Right renal pelvis (tissue), 4 donors: ENCODE measurements around the gene SPEF1. TPM values are rescaled to one million over a fixed set of nuclear protein-coding genes. Genes with fewer than 3 reads are reported as not detected.

ENCODE experiments used
- DNase-seq, 4 donors: peaks; one replicate each; pipeline ENCODE4 v3.0.0-alpha.2; 2013; ENCODE audit warnings: low read depth in 4 of 4, low spot score in 3 of 4, missing footprints in 1 of 4
- polyA plus RNA-seq, 4 donors: library from polyadenylated mRNA; unstranded; fragments of 120-200 nt; gene quantifications; one replicate each; pipeline ENCODE4 v1.2.1, GENCODE V29; 2013; ENCODE audit not compliant: insufficient read length in 4 of 4

The SPEF1 gene
- polyA plus RNA-seq, 4 donors: 1.3 to 3.1 (median 1.7) TPM

DNA sequence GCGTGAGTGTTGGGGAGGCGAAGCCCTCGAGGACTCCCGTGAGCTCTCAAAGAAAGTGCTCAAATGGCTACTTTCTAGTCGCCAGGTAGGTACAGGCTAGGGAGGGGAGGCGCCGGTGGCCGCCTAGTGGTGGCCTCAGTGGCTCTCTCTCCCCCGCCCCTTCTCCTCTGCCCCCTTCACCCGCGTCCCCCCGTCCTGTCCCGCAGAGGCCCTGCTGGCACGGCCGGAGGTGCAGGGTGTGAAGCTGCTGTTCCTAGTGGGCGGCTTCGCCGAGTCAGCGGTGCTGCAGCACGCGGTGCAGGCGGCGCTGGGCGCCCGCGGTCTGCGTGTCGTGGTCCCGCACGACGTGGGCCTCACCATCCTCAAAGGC lies 30.0 kb downstream of the SPEF1 start:
- no peak for DNase-seq

DNA sequence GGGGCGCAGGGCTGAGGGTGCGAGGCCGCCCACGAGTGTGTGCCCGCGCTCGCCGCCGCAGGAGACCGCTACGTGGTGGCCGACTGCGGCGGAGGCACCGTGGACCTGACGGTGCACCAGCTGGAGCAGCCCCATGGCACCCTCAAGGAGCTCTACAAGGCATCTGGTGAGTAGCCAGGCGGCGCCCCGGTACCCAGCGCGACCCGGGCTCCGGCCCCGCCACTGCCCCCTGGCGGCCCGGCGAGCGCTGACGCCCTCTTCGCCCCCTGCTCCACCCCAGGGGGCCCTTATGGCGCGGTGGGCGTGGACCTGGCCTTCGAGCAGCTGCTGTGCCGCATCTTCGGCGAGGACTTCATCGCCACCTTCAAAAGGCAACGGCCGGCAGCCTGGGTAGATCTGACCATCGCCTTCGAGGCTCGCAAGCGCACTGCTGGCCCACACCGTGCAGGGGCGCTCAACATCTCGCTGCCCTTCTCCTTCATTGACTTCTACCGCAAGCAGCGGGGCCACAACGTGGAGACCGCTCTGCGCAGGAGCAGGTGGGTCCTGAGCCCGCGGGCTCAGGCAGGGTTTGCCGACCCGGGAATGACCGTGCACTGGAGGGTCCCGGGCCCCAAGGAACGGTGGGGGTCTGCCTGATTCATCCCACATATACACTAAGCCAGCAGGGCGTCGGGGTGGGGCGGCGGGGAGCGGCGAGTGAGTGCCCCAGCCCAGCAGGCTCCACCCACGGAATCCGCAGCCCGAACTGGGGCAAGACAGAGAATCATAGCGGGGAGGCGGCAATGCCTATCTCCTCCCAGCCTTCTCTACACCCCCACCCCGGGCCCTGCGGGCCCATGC lies 31.3 kb downstream of the SPEF1 start:
- DNase-seq: no peak

DNA sequence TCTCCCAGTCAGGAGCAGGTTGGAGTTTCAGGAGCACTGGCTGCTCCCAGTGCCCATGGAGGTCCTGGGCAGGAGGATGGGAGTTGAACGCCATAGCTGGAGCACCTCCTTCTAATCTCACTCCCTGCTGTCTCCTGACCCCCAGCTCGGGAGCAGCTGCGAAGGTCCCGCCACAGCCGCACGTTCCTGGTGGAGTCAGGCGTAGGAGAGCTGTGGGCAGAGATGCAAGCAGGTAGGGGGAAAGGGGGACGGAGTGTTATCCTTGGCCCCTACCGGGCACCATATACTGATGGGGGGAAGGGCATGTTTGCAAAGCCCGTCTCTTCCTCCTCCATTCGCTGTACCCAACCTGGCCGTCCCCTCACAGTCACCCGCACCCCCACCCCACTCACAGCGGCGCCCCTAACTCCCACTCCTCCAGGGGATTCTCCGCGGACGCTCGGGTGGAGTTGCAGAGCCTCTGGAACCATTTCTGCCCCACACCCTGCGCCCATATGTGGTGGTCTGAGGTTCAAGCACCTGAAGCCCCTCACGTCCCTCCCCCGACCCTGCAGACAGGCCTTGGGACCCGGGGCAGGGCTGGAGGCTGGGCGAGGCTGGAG lies 32.1 kb downstream of the SPEF1 start:
- DNase-seq: no peak

DNA sequence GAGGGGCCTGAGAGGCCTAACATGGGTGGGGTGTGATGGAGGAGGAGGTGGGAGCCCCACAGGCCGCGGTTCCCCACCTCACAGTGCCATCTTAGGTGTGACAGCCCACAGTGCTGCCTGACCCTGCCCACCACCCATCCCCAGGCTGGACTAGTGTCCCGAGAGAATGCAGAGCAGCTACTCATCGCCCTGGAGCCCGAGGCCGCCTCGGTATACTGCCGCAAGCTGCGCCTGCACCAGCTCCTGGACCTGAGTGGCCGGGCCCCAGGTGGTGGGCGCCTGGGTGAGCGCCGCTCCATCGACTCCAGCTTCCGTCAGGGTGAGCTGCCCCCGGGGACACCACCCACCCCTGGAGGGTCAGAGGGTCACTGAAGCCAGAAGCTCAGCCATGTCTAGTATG lies 33.2 kb downstream of the SPEF1 start:
- no peak for DNase-seq

DNA sequence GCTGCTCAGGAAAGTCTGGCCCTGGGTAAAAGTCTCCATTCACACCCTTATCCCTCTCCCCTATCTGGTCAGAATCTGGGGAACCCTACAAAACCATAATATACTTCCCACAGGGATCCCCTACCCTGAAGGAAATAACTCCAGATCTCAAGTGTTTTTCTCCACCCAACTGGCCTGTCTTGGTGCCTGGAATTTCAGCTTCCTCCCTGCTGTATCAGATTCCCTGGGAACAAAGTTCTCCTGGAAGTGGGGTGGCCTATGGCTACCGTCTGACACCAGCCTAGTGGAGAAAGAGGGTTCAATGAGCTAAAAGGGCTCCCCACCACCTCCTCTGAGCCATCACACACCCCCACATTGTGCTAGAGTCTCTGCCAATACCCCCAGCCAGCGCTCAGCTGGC lies 33.8 kb downstream of the SPEF1 start:
- DNase-seq: no peak

DNA sequence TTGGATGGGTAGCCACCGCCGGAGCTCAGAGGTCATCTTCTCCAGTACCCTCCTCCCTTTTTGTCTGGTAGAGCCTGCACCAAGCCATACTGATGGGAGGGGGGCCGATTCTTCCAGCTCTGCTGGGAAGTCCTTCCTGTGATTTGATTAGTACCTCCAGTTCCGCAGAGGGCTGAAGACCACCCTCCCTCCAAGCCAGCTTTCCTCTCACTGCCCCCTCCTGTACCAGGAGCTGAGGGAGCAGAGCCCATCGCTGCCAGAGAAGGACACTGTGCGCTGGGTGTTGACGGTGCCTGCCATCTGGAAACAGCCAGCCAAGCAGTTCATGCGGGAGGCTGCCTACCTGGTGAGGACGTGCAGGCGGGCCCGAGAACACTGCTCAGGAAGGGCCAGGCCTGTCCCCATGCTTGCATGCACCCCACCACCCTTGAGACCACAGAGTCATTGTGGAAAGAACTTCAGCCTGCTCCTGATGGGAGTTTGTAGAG lies 35.5 kb downstream of the SPEF1 start:
- no peak for DNase-seq

DNA sequence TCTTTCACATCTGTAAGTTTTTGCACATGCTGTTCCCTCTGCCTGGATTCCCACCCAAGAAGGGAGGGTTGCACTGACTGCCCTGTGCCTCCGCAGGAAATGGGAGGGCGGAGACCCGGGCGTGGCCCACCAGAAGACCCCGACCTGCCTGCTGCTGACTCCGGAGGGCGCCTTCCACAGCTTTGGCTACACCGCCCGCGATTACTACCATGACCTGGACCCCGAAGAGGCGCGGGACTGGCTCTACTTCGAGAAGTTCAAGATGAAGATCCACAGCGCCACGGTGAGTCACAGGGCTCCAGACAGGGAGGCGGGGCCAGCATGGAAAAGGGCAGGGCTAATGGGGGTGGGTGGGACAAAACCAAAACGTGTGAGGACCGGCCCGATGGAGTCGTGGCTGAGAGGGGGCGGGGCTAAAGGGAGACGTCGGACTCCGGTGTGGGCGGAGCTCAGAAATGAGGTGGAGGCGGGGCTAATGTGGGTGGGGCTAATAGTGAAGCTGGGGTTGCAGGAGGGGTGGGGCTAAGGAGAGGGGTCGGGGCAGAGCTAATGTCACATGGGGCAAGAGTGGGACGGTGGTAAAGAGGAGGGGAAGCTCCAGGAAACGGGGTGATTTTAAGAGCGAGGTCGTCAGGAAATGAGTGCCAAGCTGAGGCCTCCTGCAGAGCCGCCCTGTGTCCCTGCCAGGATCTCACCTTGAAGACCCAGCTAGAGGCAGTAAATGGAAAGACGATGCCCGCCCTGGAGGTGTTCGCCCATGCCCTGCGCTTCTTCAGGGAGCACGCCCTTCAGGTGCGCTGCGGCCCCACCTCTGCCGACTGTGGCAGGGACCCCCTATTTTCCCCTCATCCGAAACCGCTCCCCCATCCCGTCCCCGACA lies 36.2 kb downstream of the SPEF1 start:
- DNase-seq: no peak

DNA sequence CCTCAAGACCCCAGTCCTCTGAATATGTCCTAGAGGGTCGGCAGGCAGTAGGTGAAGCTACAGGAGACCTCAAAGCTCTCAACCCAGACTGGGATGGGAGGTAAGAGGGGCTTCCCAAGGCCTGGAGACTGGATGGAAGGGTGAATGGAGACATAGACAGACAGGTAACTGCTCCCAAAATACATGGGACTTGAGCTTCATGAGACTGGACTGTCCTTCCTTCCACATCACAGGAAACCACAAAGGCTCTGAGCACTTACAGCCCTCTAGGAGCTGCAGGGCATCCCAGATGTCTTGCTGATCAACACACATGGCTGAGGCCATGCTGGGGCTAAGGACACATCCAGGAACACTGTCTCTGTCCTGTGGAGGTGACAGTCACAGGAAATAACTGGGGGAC lies 37.2 kb downstream of the SPEF1 start:
- DNase-seq: no peak

DNA sequence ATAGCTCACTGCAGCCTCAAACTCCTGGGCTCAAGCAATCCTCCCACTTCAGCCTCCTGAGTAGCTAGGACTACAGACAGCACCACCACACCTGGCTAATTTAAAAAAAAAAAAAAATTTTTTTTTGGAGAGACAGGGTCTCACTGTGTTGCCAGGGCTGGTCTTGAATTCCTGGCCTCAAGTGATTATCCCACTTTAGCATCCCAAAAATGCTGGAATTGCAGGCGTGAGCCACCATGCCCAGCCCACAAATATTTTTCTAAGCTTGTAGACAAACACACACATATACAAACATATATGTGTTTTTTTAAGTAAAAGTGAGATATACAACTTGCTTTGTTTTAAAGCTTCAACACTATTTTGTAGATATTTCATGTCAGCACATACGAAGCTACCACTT lies 38.0 kb downstream of the SPEF1 start:
- DNase-seq: no peak

DNA sequence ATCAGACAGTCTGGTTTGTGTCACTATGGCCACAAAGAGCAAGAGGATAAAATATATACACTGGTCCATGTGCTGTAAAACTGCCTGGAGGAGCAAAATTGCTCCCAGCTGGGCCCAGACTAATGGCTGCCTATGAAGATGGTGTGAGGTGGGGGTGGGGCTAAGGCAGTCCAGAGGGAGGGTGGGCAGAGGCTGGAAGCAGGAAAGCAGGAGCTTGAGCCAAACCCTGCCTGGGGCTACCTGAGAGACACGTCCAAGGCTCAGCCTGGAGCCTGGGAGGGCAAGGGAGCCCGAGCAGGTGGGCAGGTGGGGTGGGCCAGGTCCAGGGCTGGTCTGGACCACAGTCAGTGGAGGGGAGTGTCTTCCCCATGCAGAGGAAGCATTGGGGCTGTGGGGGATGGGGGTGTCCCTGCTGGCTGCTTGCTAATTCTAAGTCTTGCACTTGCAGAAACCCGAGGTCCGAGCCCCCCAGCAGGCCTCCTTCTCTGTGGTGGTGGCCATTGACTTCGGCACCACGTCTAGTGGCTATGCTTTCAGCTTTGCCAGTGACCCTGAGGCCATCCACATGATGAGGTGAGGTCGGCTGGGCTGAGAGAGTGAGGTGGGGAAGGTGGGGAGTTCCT lies 39.3 kb downstream of the SPEF1 start:
- DNase-seq: no peak

DNA sequence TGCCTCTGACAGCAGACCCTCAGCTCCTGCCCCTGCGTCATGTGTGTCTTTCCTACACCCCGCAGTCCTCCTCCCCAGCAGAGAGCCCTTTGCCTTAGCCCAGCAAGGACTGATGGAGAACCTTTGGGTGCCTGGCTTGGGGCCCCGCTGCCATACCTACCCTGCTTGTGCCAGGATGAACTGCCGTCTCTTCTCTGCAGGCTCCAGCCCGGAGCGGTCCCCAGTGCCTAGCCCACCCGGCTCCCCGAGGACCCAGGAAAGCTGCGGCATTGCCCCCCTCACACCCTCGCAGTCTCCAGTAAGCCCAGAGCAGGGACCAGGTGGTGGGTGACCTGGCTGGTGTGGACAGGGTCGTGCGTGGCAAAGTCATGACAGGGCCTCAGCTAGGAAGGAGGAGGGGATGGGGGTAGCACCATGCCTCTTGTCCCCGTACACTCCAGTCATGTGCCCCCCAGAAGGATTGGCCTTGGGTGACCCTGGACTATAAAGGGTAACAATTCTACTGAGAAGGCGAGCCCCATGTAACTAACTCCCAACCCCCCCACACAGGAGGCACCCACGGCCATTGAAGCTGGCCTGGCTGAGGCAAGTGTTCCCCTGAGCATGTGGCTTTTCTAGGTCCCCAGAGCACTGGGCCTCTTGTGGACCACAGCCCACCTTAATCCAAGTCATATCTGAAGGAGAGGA lies 40.5 kb downstream of the SPEF1 start:
- DNase-seq: no peak

DNA sequence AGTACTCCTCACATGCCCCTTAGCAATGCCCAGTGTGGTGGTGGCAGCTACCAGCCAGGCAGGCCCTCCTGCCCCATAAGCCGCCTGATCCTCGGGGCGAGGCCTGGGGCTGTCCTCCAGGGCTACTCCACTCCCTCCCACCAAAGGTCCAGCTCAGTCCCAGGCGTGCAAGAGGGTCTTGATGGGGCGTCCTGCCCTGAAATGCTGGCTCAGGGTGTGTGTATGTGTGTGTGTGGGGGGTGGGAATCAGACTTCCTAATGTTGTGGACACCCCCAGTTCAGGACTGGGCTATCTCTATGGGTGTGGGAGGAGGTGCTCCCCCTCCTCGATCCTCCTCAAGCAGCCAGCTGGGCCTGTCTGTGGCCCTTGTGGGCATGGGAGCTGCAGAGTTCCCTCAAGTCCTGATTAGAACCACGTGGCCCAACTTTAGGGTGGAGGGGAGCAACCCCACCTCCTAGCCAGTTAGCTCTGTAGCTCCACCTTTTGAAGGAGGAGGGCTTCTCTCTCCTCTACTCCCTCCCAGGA lies 41.3 kb downstream of the SPEF1 start:
- DNase-seq: no peak

DNA sequence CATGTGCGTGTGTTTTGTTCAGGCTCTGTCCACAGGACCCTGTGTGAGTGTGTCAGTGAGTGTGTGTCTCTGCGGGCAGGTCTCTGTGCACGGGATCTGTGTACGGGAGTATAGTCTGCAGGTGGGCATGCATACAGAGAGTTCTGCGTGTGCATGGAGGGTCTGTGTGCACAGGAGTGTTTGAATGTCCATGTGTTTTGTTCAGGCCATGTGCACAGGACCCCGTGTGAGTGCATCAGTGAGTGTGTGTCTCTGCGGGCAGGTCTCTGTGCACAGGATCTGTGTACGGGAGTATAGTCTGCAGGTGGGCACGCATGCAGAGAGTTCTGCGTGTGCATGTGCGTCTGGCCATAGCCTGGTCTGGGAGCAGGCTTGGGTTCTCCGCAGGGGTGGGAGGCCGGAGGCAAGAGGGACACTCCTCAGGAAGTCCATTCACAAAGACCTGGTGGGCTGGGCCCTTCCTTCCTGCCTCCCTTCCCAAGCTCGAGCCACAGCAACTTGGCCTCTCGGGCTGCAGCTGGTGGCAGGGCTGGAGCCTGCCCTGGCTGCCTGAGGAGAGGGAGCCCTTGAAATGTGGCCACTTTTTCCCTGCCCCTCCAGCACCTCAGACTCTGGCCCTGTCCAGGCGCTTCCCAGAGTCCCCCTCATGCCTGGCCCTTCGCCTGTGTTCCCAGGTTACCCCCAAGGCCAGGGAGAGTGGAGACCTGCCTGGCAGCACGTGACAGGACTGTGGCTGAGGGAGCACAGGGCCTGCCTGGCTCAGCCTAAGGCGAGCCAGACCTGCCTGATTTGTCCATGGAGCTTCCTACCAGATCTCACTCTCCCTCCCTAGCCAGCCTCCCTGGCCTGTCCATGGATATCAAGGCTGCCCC lies 42.0 kb downstream of the SPEF1 start:
- DNase-seq: no peak

DNA sequence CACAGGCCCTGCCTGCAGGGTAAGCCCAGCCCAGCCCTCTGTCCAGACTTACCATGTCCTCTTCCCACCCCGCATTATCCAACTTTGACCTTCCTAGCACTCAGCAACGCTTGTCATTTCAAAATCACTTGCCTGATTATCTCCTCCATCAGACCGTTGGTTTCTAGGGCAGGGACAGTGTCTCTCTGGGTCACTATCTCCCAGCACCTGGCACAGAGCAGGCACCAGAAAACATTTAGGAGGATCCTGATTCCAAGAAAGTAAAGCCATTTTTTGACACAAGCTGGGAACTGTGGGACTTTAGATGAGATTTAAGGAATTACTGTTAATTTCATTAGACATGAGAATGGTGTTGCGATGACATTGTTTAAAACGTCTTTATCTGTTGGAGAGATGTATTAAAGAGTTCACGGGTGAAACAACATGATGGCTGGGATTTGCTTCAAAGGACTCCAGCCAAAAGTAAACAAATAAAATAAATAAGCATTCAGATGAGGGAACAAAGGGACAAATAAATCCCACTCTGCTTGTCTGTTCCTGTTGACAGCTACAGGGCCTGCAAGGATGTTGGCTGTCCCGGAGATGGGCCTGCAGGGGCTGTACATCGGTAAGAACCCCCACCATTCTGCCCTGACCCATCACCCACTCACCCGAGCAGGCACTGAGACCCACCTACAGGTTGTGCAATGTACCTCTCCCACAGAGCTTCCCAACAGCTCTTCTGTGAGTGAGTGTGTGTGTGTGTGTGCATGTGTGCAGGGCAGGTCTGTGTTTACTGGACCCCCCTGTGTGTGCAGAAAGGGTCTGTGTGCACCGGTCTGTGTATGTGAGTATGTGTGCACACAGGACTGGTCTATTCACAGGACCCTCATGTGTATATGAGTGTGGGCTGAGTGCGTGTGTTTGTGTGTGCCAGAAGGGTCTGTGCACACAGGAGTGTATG lies 42.9 kb downstream of the SPEF1 start:
- DNase-seq: no peak

DNA sequence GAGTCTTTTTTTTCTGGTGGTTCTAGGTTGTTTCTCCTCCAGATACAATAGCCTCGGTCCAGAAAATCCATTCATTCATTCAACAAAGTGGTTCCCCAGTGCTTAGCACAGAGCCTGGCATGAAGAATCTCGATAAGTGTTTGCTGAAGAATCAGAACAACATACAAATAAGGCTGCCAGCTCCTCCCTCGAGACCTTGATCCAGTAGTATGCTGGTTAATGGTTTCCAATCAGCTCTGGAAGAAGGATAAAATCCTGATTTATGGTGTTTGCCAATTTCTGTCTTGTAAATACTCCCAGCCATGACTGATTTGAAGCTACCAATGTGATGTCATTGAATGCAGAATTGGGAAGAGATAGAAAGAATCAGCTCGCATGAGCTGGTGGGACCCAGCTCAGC lies 45.5 kb downstream of the SPEF1 start:
- DNase-seq: no peak

DNA sequence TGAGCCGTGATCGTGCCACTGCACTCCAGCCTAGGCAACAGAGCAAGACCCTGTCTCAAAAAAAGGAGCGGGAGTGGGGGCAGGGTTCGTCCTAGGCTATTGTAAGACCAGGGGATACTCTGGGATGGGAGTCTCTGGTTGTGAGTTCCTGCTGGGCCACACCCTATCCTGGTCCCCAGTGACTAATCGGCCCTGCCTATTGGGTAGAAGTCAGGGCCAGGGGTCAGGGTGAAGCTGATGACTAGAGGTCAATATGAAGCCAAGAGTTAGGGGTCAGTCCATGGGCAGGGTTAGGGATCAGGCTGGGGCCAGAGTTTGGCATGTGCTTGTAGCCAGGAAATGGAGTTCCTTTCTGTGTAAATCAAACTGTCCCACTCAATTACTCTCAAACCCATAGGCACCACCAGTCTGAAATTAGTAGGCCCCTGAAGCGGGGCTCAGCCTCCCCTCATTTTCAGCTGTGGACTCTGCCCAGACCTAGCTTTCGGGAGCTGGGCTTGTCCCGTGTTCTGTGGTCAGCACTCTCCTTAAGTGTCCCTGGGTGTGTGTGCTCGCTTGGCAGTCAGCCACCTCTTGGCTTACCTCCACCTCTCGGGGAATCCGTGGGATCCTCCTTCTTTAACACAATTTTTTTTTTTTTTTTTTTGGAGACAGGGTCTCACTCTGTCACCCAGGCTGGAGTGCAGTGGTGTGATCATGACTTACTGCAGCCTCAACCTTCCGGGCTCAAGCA lies 47.0 kb downstream of the SPEF1 start:
- no peak for DNase-seq
